ENCODE results near the gene MAGOH. TPM values are rescaled to one million over a fixed set of nuclear protein-coding genes. Genes with fewer than 3 reads are reported as not detected.
"Not testable (repeated sequence)": the region's sequence is repeated elsewhere in the genome, so short reads cannot be mapped to it uniquely, and the experiment has no call there.

The MAGOH gene
- total and polyA plus RNA-seq, 2 donors (not counting 3 experiments of a cell fraction or from before 2014, with no cell fraction given) = 25.9 to 60.1 TPM

- CTCF ChIA-PET = no interaction called here
Measured at GRCh38 chr1:53284224-53285020, 46.1 kb upstream of the MAGOH start.

GRCh38 chr1:53283156-53283555 lies 44.8 kb upstream of the MAGOH start:
- POLR2A ChIA-PET; H3K9me3 ChIP-seq (replicated peaks; ENCODE audit: control insufficient read depth, insufficient read depth, low read length); H3K4me1 ChIP-seq (ENCODE audit: control insufficient read depth, extremely low read depth, insufficient read depth, low read length); dilution Hi-C loops (cut with MboI; ENCODE audit: extremely low pct_ligation_motif_present, low sequenced_read_pairs); H4K20me1 ChIP-seq (replicated peaks; ENCODE audit: control insufficient read depth, extremely low read depth, insufficient read depth, low read length); H3K27ac ChIP-seq (ENCODE audit: insufficient read depth, low read depth, low read length); DNase-seq (ENCODE audit: low read depth, low spot score); H3K4me2 ChIP-seq (ENCODE audit: insufficient read depth, low read length); FAIRE-seq; H2AFZ ChIP-seq (ENCODE audit: low read depth, low read length); H3K79me2 ChIP-seq (ENCODE audit: control insufficient read depth, insufficient read depth, low read length); H3K36me3 ChIP-seq (ENCODE audit: control insufficient read depth in 2 of 2, extremely low read depth in 1 of 2, insufficient read depth in 2 of 2, low read length in 2 of 2); H3K9me1 ChIP-seq (replicated peaks; ENCODE audit: control insufficient read depth, extremely low read depth, insufficient read depth, low read length); H3K27me3 ChIP-seq (ENCODE audit: control insufficient read depth in 2 of 2, insufficient read depth in 2 of 2, low read length in 2 of 2); BruUV-seq (replicated peaks); H3K4me3 ChIP-seq (replicated peaks in 1 of 3; ENCODE audit: insufficient read depth in 1 of 3, low read depth in 1 of 3, low read length in 3 of 3); intact Hi-C loops (cut with micrococcal nuclease); H3K9ac ChIP-seq (replicated peaks; ENCODE audit: extremely low read depth, insufficient read depth, low read length): not testable (repeated sequence)
- CTCF ChIA-PET = interaction anchor here (6.6 kb wide), 1 partner anchor 110 kb away, joined by 271 read pairs; no protein-coding TSS in a partner anchor

More at GRCh38 chr1:53284224-53285020, 46.1 kb upstream of the MAGOH start:
- H3K9ac ChIP-seq (replicated peaks; ENCODE audit: extremely low read depth, insufficient read depth, low read length) = no peak overlapping the region
- H3K4me3 ChIP-seq (replicated peaks in 1 of 3; ENCODE audit: insufficient read depth in 1 of 3, low read depth in 1 of 3, low read length in 3 of 3) = no peak overlapping the region
- POLR2A ChIA-PET = no interaction called here
- no TSS peak for BruUV-seq (replicated peaks)
- H3K27ac ChIP-seq (ENCODE audit: insufficient read depth, low read depth, low read length) = no peak overlapping the region
- H3K36me3 ChIP-seq (ENCODE audit: control insufficient read depth in 2 of 2, extremely low read depth in 1 of 2, insufficient read depth in 2 of 2, low read length in 2 of 2) = peaks cover 0 to 8% of the 10 kb centered on the region in 2 experiments
- H3K4me1 ChIP-seq (ENCODE audit: control insufficient read depth, extremely low read depth, insufficient read depth, low read length) = no peaks in the 10 kb centered on the region
- no peak overlapping the region for H2AFZ ChIP-seq (ENCODE audit: low read depth, low read length)
- no peaks in the 10 kb centered on the region for H3K9me1 ChIP-seq (replicated peaks; ENCODE audit: control insufficient read depth, extremely low read depth, insufficient read depth, low read length)
- H3K9me3 ChIP-seq (replicated peaks; ENCODE audit: control insufficient read depth, insufficient read depth, low read length) = no peaks in the 10 kb centered on the region
- dilution Hi-C loops (cut with MboI; ENCODE audit: extremely low pct_ligation_motif_present, low sequenced_read_pairs) (no loop called here), intact Hi-C loops (cut with micrococcal nuclease) (no loop called here)
- FAIRE-seq = no peak
- no peaks in the 10 kb centered on the region for H3K79me2 ChIP-seq (ENCODE audit: control insufficient read depth, insufficient read depth, low read length)
- H3K4me2 ChIP-seq (ENCODE audit: insufficient read depth, low read length) = no peak overlapping the region
- no peaks in the 10 kb centered on the region for H3K27me3 ChIP-seq (ENCODE audit: control insufficient read depth in 2 of 2, insufficient read depth in 2 of 2, low read length in 2 of 2)
- H4K20me1 ChIP-seq (replicated peaks; ENCODE audit: control insufficient read depth, extremely low read depth, insufficient read depth, low read length) = no peaks in the 10 kb centered on the region
- no peak for DNase-seq (ENCODE audit: low read depth, low spot score)
- TF ChIP-seq POLR2AphosphoS5 (IDR thresholded peaks at IDR 0.05; ENCODE audit: insufficient read depth, low read depth, low read length) = no peak
- TF ChIP-seq JUN (IDR thresholded peaks at IDR 0.05; ENCODE audit: borderline replicate concordance, insufficient read depth, insufficient read length, low read depth) = no peak
- TF ChIP-seq MYC (IDR thresholded peaks at IDR 0.05; ENCODE audit: low read depth, low read length) = no peak
- no peak for TF ChIP-seq MAX (IDR thresholded peaks at IDR 0.05; ENCODE audit: insufficient read depth, insufficient read length)
- no peak for TF ChIP-seq FOS (IDR thresholded peaks at IDR 0.05; ENCODE audit: borderline replicate concordance, insufficient read depth, low read length)
- no peak for TF ChIP-seq GATA2 (IDR thresholded peaks at IDR 0.05; ENCODE audit: insufficient read depth, insufficient read length, low read depth, low read length)
- no peak for TF ChIP-seq CTCF (IDR thresholded peaks at IDR 0.05; ENCODE audit: extremely low read depth in 1 of 2, insufficient read depth in 1 of 2, low read depth in 1 of 2, low read length in 2 of 2)
- TF ChIP-seq EZH2 (IDR thresholded peaks at IDR 0.05; ENCODE audit: borderline replicate concordance, low read depth, low read length, severe bottlenecking) = no peak
- no peak for TF ChIP-seq POLR2A (IDR thresholded peaks at IDR 0.05; ENCODE audit: low read depth, low read length)
